ENCODE measurements around the gene PAAF1. TPM values are rescaled to one million over a fixed set of nuclear protein-coding genes. Genes with fewer than 3 reads are reported as not detected.
A peak's percentile ranks its signal among the peaks of the same experiment; 100 is the strongest.

Gene PAAF1
- total RNA-seq, 1 donor from 2014 or later: 36.3 TPM

GRCh38 chr11:73969091-73969490 lies 92.3 kb downstream of the PAAF1 start:
- no peak overlapping the region for H3K4me3 ChIP-seq
- no peak overlapping the region for H3K27ac ChIP-seq
- TF ChIP-seq CTCF (IDR thresholded peaks at IDR 0.05): no peak
- no peak for DNase-seq (ENCODE audit: low spot score in 2 of 2)
- H3K27me3 ChIP-seq: no peaks in the 10 kb centered on the region
- peaks cover 0 to 1% of the 10 kb centered on the region in 2 donors for H3K4me1 ChIP-seq
- no peaks in the 10 kb centered on the region for H3K9me3 ChIP-seq
- H3K36me3 ChIP-seq: no peaks in the 10 kb centered on the region
- intact Hi-C loops (cut with DNase I): no loop called here

DNA sequence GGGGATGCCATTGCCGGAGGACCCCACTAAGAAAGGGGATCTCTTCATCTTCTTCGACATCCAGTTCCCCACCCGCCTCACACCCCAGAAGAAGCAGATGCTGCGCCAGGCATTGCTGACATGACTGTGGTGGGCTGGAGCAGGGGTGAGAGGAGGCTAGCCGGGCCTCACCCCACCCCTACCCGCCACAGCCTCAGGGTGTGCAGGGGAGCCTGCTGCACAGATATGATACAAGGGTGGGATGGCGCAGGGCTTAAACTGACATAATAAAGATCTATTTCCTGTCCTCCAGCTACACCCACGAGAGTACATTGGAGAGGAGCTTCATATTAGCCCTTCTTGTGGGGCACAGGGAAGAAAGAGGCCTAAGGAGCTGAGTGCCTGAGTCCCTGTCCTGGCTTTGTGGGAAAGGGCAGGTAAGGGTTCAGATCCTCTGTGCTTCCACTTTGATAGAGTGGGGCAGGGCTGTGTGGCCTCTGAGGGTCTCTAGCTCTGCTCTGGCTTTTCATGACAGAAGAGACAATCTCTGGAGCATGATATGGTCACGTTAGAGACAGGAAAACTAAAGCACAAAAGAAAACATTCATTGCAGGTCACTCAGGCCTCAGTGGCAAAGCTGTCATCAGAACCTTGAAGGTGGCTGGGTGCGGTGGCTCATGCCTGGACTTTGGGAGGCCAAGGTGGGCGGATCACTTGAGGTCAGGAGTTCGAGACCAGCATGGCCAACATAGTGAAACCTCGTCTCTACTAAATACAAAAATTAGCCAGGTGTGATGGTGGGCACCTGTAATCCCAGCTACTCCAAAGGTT lies 93.4 kb downstream of the PAAF1 start:
- Histone ChIP-seq H3K36me3 (peaks cover 0 to 7% of the 10 kb centered on the region in 2 donors), H3K4me3 (no peak overlapping the region), H3K4me1 (no peaks in the 10 kb centered on the region), H3K9me3 (no peaks in the 10 kb centered on the region), H3K27me3 (no peaks in the 10 kb centered on the region), H3K27ac (no peak overlapping the region)
- intact Hi-C loops (cut with DNase I): no loop called here
- no peak for DNase-seq (ENCODE audit: low spot score in 2 of 2)
- no peak for TF ChIP-seq CTCF (IDR thresholded peaks at IDR 0.05)

DNA sequence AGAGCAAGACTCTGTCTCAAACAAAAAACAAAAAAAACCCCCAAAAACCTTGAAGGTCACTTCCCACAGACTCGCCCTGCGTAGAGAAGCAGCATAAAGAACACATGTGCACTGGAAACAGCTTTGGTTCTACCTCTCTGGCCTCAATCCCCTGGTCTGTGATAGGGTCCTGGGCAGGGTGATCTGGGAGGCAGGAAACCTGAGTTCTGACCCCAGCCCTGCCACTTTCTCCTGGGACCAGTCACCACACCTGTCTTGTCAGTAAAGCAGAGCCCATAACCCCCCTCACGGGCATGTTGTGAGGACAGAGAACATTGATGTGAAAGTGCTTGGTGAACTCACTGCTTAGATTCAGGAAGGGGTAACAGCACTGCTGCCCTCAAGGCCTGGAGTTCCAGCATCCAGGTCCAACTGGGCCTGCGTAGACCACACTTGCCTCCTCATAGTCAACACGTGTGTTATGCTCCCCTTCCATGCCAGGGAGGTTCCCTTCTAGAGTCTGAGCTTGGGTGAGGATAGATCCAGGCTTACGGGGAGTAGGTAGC lies 94.4 kb downstream of the PAAF1 start:
- Histone ChIP-seq H3K9me3 (no peaks in the 10 kb centered on the region), H3K27me3 (no peaks in the 10 kb centered on the region), H3K27ac (no peak overlapping the region), H3K36me3 (peaks cover 5 to 17% of the 10 kb centered on the region in 2 donors), H3K4me1 (no peaks in the 10 kb centered on the region), H3K4me3 (no peak overlapping the region)
- TF ChIP-seq CTCF (IDR thresholded peaks at IDR 0.05): no peak
- intact Hi-C loops (cut with DNase I): no loop called here
- DNase-seq (ENCODE audit: low spot score in 2 of 2): no peak

DNA sequence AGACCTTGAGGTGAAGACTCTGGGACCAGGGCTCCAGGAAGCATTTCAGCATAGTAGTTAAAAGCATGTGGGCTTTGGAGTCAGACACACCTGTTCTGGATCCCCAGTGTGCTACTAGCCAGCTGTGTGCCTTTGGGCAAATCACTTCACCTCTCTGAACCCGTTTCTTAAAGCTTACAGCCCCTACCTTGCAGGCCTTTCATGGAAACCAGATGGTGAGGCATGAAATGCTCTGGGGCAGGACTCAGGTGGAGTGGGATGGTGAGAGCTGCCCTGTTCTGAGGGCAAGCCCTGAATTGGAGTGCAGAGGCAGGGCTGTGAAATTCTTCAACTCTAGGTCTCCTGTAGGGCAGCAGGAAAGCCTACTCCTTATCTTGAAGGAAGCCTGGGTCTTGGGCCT lies 95.4 kb downstream of the PAAF1 start:
- H3K4me1 ChIP-seq: no peaks in the 10 kb centered on the region
- H3K27me3 ChIP-seq: no peaks in the 10 kb centered on the region
- peaks cover 10 to 26% of the 10 kb centered on the region in 2 donors for H3K36me3 ChIP-seq
- peak in 1 of 2 donors; percentile 35 for DNase-seq (ENCODE audit: low spot score in 2 of 2)
- H3K9me3 ChIP-seq: no peaks in the 10 kb centered on the region
- TF ChIP-seq CTCF (IDR thresholded peaks at IDR 0.05): no peak
- H3K27ac ChIP-seq: no peak overlapping the region
- intact Hi-C loops (cut with DNase I): no loop called here
- H3K4me3 ChIP-seq: no peak overlapping the region

- Histone ChIP-seq H3K4me1 (no peaks in the 10 kb centered on the region), H3K36me3 (peaks cover 14 to 32% of the 10 kb centered on the region in 2 donors), H3K27ac (no peak overlapping the region), H3K27me3 (no peaks in the 10 kb centered on the region), H3K4me3 (no peak overlapping the region), H3K9me3 (no peaks in the 10 kb centered on the region)
- DNase-seq (ENCODE audit: low spot score in 2 of 2): peak in 1 of 2 donors; percentile 51
- intact Hi-C loops (cut with DNase I): no loop called here
- no peak for TF ChIP-seq CTCF (IDR thresholded peaks at IDR 0.05)
Measured at GRCh38 chr11:73972620-73973449, 96.0 kb downstream of the PAAF1 start.
